HG02970 (cell line): ENCODE results near the gene MAMDC4.
"Not testable (repeated sequence)": the region's sequence is repeated elsewhere in the genome, so short reads cannot be mapped to it uniquely, and the experiment has no call there.

ENCODE experiments used
- ATAC-seq: cut with Tn5 transposase; IDR thresholded peaks from one replicate; pipeline ENCODE4 v1.9.1; 2021; ENCODE audit warnings: mild to moderate bottlenecking, moderate library complexity, moderate number of reproducible peaks; ENCODE audit not compliant: unreplicated experiment, low FRiP score

MAMDC4 gene

GRCh38 chr9:136824496-136825225 lies 27.5 kb upstream of the MAMDC4 start:
- no peak for ATAC-seq

- no peak for ATAC-seq
Measured at GRCh38 chr9:136825295-136826187, 26.6 kb upstream of the MAMDC4 start.

GRCh38 chr9:136826188-136826541 lies 26.0 kb upstream of the MAMDC4 start:
- ATAC-seq = no peak

DNA sequence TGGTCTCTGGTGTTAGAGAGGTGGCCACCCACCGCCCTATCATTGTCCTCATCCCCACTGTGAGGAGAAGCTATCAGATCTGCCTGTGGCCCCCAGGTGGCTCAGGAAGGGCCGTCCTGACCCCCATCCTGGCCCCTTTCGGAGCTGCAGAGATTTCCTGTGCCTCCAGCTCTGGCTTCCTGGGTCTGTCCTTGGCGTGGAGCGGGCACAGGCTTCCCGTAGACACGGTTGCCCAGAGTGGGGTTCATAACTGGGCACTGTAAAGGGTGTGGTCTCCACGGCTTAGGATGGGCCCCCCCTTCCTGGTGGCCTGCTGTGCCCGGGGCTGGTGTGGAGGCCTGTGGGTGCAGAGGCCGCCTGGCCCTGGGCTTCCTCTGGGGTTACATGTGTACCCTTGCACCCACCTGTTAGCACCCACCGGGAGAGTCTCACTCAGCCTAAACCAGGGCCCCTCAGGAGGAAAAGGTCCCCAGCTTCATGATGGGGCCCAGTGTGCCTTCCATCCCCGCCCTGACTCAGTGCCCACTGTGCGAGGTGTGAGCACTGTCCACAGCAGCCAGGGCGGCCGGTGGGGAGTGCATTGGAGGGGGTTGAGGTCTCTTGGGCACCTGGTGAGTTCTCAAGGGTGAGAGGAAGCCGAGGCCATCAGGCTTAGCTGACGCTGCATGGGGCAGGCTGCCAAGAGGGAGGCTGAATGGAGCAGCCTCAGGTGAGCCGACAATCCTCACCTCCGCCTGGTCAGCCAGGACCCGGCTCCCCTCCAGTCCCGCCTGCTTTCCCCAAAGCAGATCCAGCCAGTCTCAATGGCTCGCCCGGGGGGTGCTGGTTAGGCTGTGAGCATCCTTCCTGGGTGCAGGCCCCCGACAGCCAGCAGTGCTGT lies 25.2 kb upstream of the MAMDC4 start:
- ATAC-seq = no peak

DNA sequence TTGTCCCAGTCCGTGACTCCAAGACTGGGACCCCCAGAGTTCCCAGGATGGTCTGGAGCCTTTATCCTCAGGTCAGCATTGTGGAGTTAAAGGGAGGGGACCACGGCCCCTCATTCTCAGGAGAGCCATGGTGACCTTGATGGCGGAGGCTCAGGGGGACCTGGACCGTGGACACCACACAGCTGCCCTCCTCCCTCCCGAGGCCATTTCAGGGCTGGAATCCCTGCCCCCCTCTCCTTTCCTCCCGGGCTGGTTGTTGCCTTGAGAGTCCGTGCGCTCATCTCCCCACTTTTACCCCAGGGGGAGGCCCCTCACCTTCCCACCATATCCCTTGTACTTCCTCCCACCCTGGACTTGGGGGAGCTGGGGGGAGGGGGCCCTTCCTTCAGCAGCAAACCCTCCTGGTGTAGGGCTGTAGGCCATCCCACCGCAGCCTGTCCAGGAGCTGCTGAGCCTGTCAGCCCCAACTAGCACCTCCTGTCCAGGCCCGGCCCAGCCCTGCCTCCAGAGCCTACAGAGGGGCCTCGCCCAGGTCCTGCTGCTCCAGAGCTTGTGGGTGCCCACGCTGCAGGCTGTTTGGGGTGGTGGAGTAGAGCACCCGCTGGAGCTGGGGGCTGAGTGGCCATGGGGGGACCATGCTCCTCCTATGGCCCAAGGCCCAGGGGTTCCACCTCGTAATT lies 24.2 kb upstream of the MAMDC4 start:
- ATAC-seq = no peak

GRCh38 chr9:136828474-136829140 lies 23.5 kb upstream of the MAMDC4 start:
- no peak for ATAC-seq

DNA sequence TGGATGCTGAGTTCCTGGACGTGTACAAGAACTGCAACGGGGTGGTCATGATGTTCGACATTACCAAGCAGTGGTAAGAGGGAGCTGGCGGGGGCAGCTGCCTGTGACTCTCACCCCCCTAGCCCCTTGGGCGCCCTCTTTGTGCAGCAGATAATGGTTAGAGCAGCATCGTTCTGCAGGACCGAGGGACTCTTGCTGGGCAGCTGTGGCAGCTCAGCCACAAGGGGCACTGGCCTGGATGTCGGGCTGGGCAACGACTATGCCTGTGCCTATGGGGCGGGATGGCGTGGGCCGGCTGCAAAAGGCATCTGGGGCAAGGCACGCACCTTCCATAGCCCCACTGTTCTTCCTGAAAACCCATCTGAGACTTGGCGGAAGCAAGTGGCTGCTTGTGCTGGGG lies 22.7 kb upstream of the MAMDC4 start:
- no peak for ATAC-seq

- no peak for ATAC-seq
Measured at GRCh38 chr9:136829981-136830885, 21.9 kb upstream of the MAMDC4 start.

- no peak for ATAC-seq
Measured at GRCh38 chr9:136831002-136831719, 21.0 kb upstream of the MAMDC4 start.

GRCh38 chr9:136831720-136832104 lies 20.4 kb upstream of the MAMDC4 start:
- ATAC-seq = no peak

- ATAC-seq = no peak
Measured at GRCh38 chr9:136832581-136832980, 19.6 kb upstream of the MAMDC4 start.

DNA sequence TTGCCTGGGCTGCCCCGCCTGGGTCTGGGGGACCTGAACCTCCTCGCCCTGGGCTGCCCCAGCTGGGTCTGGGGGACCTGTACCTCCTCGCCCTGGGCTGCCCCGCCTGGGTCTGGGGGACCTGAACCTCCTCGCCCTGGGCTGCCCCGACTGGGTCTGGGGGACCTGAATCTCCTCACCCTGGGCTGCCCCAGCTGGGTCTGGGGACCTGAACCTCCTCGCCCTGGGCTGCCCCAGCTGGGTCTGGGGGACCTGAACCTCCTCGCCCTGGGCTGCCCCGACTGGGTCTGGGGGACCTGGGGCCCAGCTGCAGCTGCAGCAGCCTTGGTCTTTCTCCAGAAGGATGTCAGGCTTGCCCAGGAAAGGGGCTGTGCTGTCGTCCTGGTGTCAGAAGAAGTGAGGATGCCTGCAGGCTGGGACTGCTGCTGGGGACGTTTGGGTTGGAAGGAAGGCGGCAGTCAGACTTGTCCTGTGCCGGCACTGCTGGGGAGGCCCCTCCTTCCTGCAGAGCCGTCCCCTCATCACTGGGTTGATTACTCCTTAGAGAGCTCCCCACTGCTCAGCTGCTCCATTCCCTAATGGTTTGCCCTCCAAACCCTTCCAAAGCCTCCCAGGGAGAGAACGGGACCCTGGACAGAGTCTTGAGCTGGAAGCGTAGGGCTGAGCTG lies 18.6 kb upstream of the MAMDC4 start:
- ATAC-seq = not testable (repeated sequence)

DNA sequence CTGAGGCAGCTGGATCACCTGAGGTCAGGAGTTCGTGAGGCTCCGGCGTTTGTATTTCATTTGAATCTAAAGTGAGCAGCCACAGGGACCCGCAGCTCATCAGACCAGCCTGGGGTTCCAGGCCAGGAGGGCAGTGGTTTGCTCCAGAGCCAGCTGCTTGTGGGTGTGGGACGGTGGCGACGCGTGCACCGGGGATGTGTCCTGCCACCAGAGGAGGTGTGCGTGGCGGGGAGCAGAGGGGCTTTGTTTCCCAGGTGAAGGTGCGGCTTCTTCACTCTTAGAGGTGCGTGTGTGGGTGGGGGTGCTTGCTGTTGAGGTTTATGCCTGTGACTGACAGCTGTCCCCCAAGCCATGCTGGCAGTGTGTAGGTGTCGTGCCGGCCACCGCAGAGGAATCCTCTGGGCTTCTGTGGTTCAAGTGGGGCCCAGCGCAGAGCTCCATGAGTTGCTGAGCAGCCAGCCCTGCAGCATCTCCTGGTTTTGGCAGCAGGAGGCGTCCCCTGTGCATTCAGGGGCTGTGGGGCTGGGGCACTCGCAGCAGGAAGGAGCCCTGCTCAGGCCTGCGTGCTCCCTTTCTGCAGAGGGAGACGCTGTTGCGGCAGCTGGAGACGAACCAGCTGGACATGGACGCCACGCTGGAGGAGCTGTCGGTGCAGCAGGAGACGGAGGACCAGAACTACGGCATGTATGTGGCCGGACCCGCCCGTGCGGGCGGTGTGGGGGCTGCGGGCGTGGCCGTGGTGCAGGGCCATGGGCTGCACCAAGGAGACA lies 16.8 kb upstream of the MAMDC4 start:
- ATAC-seq = no peak

DNA sequence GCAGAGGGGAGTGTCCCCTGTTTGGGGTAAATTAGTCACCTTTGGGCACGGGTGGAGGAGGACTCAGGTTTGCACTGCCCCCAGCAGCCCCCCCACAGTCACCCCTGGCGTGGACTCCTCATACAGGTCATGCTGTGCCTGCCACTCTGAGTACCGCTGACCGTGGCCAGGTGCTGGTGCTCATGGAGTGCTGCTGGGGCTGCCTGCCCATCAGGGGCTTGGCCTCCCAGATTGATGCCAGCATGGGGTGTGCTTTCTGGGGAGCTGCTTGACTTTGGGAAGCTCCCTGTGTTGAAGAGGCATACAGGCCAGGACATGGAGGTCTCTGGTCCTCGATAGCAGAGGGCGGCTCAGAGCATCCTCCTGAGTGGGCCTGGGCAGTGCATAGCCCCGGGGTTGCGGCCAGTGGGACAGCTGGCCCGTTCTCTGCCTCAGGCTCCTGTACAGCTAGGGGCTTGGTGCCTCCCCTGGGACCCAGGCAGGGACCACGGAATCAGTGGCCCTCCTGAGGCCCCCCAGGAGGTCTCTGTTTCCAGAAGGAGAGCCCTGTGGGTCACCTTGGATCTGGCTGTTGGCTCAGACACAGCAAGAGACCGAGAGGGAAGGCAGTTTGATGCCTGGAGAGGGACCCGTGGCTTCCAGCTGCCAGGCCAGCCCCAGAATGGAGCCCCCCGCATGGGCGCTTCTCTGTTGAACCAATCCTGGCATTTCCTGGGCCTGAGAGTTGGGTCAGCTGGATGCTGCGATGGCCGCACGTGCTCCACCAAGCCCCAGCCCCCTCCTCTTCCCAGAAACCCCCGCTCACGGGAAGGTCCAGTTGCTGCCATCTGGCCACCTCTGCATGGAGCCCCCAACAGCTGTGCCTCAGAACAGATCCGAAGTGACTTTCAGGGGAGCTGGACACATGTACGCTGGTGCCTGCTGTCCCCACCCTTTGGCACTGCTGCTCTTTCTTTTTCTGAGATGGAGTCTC lies 15.9 kb upstream of the MAMDC4 start:
- no peak for ATAC-seq

DNA sequence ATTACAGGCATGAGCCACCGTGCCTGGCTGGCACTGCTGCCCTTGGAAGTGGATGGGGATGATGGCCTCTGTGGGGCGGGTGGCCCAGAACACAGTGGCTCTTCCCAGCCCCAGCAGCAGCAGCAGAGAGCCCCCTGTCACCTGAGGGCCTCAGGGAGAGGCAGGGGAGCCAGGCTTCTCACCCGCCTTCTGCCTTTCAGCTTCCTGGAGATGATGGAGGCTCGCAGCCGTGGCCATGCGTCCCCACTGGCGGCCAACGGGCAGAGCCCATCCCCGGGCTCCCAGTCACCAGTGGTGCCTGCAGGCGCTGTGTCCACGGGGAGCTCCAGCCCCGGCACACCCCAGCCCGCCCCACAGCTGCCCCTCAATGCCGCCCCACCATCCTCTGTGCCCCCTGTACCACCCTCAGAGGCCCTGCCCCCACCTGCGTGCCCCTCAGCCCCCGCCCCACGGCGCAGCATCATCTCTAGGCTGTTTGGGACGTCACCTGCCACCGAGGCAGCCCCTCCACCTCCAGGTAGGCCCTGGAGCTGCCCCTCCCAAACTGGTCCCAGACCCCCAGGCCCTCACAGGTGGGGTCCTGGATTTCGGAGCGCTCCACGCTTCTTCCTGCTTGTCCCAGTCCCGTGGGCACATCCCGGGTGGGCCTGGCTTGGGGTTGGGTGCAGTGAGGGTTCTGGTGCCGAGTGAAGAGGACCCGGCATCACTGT lies 14.8 kb upstream of the MAMDC4 start:
- no peak for ATAC-seq
